HG03457 (cell line): ENCODE measurements around the gene COPS2.
"Not testable (repeated sequence)": the region's sequence is repeated elsewhere in the genome, so short reads cannot be mapped to it uniquely, and the experiment has no call there.

Experiments used
- ATAC-seq: cut with Tn5 transposase; IDR thresholded peaks from one replicate; pipeline ENCODE4 v1.9.1; 2021; ENCODE audit warnings: moderate number of reproducible peaks; ENCODE audit not compliant: unreplicated experiment

COPS2 gene

GRCh38 chr15:49110158-49110944, 45.0 kb downstream of the COPS2 start:
- no peak for ATAC-seq

GRCh38 chr15:49103002-49103401, 52.4 kb downstream of the COPS2 start:
- no peak for ATAC-seq

GRCh38 chr15:49101536-49101935, 53.9 kb downstream of the COPS2 start:
- no peak for ATAC-seq

- ATAC-seq: no peak
Measured at GRCh38 chr15:49096090-49096750, 59.2 kb downstream of the COPS2 start.

GRCh38 chr15:49094923-49095322, 60.5 kb downstream of the COPS2 start:
- ATAC-seq: no peak

- no peak for ATAC-seq
Measured at GRCh38 chr15:49093252-49094105, 61.9 kb downstream of the COPS2 start.

GRCh38 chr15:49088996-49089395, 66.4 kb downstream of the COPS2 start:
- ATAC-seq: no peak

GRCh38 chr15:49085696-49086459, 69.5 kb downstream of the COPS2 start:
- no peak for ATAC-seq

GRCh38 chr15:49084285-49084570, 71.2 kb downstream of the COPS2 start:
- ATAC-seq: no peak

GRCh38 chr15:49083401-49084284, 71.8 kb downstream of the COPS2 start:
- no peak for ATAC-seq

GRCh38 chr15:49082960-49083359, 72.4 kb downstream of the COPS2 start:
- no peak for ATAC-seq

GRCh38 chr15:49079340-49080039, 75.9 kb downstream of the COPS2 start:
- ATAC-seq: no peak

GRCh38 chr15:49075881-49076280, 79.5 kb downstream of the COPS2 start:
- no peak for ATAC-seq

- ATAC-seq: not testable (repeated sequence)
Measured at GRCh38 chr15:49074589-49075287, 80.7 kb downstream of the COPS2 start.
